AG10803 (cell line): ENCODE results near the gene DLG4.
A peak's percentile ranks its signal among the peaks of the same experiment; 100 is the strongest.
"Not testable (repeated sequence)": the region's sequence is repeated elsewhere in the genome, so short reads cannot be mapped to it uniquely, and the experiment has no call there.

Experiments
- DNase-seq: peaks from one replicate; pipeline ENCODE4 v3.0.0; 2010; ENCODE audit warnings: low read depth
- H3K4me3 ChIP-seq: 2 replicates; pipeline ENCODE4 v1.5.1; 2011; ENCODE audit warnings: mild to moderate bottlenecking, low read length, control low read depth
- TF ChIP-seq, protein P1 (sequence below): conservative IDR thresholded peaks from 2 replicates; pipeline ENCODE4 v1.5.1; 2011; ENCODE audit warnings: mild to moderate bottlenecking, low read length, control low read depth, inconsistent platforms

The DLG4 gene

DNA sequence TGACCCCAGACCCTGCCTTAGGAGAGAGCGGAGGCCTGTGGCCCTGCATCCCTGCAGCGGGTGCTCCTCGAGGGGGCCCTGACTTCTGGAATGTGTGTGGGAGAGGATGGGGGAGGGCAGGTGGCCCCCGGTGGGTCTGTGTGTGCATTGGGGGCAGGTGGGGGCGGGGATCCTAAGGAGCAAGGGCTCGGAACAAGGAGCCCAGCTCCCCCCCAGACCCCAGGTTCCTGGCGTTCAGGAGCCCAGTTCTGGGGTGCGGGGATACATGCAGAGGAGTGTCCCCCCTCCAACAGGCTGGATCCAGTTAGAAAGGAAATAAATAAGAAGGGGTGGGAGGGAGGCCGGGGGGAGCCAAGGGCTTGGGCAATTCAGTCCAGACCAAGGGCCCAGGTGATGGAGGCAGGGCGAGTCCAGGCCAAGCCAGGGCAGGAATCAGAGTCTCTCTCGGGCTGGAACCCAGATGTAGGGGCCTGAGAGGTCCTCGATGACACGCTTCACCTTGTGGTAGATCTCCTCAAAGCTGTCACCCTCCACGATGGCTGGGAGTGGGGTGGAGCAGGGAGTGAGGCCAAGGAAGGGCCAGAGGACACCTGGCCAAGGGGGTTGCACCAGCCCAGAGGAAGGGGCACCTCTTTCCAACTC, 29.2 kb downstream of the DLG4 start:
- TF ChIP-seq, protein P1, sequence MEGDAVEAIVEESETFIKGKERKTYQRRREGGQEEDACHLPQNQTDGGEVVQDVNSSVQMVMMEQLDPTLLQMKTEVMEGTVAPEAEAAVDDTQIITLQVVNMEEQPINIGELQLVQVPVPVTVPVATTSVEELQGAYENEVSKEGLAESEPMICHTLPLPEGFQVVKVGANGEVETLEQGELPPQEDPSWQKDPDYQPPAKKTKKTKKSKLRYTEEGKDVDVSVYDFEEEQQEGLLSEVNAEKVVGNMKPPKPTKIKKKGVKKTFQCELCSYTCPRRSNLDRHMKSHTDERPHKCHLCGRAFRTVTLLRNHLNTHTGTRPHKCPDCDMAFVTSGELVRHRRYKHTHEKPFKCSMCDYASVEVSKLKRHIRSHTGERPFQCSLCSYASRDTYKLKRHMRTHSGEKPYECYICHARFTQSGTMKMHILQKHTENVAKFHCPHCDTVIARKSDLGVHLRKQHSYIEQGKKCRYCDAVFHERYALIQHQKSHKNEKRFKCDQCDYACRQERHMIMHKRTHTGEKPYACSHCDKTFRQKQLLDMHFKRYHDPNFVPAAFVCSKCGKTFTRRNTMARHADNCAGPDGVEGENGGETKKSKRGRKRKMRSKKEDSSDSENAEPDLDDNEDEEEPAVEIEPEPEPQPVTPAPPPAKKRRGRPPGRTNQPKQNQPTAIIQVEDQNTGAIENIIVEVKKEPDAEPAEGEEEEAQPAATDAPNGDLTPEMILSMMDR: no peak
- no peak overlapping the region for H3K4me3 ChIP-seq
- no peak for DNase-seq

DNA sequence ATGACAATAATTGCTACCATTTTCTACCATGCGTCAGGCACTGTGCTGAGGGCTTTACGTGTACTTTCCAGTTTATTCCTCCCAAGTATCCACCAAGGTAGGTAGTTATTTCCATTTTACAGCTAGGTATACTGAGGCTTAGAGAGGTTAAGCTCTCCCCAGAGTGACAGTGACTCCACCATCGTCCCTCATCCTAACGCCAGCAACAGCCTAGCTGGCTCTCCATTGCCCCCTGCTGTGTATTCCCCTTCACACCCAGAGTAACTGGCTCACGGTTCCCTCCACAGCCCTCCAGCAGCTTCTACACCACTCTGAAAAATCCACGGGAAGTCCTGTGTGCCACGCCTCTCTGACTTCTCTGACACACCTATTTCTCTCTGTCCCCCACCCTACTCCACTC, 33.4 kb downstream of the DLG4 start:
- H3K4me3 ChIP-seq: no peak overlapping the region
- TF ChIP-seq, protein P1: peak; percentile 27
- DNase-seq: no peak

DNA sequence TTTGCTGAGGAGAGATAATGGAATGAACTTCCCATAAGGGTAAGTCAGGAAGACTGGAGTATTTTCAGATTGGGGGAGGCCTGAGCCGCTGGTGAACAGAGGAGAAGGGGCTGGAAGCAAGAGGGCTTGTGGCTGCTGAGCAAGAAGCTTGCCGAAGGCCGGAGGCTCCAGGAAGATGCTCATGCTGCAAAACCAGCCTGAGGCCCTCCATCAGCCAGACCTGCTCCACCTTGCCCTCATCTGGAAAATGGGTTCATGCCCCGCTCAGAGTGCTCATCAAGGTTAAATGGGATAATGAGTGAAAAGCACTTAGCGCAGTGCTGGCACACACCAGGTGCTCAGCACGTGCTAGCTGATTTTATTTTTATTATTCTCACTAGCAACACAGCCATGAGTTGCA, 35.0 kb downstream of the DLG4 start:
- TF ChIP-seq, protein P1: no peak
- H3K4me3 ChIP-seq: no peak overlapping the region
- no peak for DNase-seq

DNA sequence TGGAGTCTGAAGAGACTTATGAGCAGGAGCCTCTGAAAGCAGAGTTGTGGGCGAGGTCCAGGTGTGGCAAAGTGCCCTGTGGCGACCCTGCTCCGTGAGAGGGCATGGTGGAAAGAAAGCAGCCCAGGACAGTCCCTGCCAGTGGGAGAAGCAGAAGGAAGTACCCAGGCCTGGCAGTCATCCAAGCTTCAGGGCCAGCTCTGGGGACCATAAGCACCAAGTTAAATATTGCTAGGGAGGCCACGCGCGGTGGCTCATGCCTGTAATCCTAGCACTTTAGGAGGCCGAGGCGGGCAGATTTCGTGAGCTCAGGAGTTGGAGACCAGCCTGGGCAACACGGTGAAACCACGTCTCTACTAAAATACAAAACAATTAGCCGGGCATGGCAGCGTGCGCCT, 35.5 kb downstream of the DLG4 start:
- TF ChIP-seq, protein P1: no peak
- no peak overlapping the region for H3K4me3 ChIP-seq
- no peak for DNase-seq

DNA sequence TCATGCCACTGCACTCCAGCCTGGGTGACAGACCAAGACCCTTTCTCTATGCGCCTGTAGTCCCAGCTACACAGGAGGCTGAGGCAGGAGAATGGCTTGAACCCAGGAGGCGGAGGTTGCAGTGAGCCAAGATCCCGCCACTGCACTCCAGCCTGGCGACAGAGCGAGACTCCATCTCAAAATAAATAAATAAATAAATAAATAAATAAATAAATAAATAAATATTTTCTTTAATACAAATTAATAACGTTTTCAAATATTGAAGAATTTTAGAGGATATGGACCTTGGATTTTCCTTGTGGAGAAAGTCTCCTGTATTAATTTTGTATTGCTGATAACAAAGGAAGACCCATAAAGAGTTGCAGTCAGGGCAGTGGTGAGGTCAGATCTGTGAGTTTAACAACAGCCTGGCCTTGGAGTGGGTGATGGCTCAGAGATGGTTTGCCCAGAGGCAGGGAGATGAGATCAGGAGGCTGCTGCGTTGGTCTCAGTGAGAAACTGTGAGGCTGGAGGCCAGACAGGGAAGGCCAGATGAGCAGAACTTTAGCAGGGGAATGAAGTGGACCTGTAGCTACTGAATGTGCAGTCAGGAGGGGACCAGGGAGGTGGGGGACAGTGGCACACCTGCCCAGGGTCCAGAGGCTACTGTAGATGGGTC, 36.1 kb downstream of the DLG4 start:
- no peak overlapping the region for H3K4me3 ChIP-seq
- no peak for DNase-seq
- TF ChIP-seq, protein P1: no peak

DNA sequence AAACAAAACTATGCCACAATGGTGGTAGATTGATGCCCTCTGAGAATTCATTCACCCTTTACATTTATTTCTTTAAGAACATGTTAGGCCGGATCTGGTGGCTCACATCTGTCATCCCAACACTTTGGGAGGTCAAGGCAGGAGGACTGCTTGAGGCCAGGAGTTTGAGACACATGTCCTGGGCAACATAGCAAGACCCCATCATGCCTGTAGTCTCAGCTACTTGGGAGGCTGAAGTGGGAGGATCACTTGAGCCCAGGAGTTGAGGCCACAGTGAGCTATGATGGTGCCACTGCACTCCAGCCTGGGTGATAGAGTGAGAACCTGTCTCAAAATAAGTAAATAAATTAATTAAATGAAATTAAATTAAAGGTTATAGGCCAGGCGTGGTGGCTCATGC, 37.5 kb downstream of the DLG4 start:
- DNase-seq: not testable (repeated sequence)

DNA sequence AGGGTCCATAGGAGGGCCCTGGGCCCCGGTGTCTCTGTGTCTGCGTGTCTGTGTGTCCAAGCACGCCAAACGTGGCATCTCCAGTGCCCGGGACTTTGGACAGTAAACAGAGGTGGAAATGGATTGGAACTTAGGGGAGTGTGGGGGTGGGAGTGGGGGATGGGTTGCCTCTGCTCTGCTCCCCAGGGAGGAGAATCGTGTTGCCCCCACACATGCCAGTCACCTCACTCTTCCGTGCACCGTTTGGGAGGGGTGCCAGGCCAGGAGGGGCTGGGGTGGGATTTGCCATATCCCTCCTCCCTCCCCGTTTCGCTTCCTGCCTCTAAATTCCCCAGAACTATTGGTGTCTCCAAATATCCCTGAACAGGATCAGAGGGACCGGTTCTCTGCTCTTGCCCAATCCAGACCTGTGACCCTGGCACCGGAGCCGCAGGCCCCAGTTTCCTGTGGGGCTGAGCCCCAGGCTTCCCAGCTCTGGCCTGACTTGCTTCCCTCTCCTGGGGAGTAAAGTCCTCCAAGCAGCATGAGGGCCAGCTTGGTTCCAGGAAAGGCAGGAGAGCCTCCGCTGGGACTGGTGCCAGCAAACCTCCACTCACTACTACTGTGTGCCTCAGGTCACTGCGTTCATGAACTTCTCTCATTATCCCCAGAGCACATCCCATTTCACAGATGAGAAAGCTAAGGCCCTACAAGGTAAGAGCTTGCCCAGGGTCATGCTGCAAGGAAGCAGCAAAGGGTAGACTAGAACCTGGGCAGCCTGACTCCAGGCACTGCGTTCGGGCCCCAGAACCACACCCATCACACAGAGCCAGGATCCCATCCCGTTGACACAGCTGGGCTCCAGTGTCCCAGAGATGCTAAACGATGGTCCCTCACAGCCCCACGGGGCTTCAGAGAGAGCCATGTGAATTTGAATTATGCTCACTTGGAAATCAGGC, 40.0 kb downstream of the DLG4 start, which contains the start of gene ASGR1:
Gene ASGR1, minus strand, starts transcription at position 54 of the 938 bp plus-strand sequence. CDS start 807 bp downstream, outside the sequence.
- TF ChIP-seq, protein P1: no peak
- no peak within 1 kb of the TSS for H3K4me3 ChIP-seq
- no peak for DNase-seq

More for the DNA sequence above, 37.5 kb downstream of the DLG4 start:
- H3K4me3 ChIP-seq: not testable (repeated sequence)
